IMR-90 (cell line): Measurements from ENCODE around the gene TSPEAR. TPM values are rescaled to one million over a fixed set of nuclear protein-coding genes. Genes with fewer than 3 reads are reported as not detected.

Source experiments
- ATAC-seq: fragments of 200-7000 bp; cut with Tn5 transposase; 2 replicates; pipeline ENCODE4 v1.9.1; 2020; ENCODE audit warnings: low read depth, mild to moderate bottlenecking, moderate library complexity
- BruUV-seq: library from RNA; stranded (reverse); fragments of 400-500 nt; replicated peaks from 2 replicates; lab custom pipeline; 2021; lab: Mats Ljungman, UMichigan
- CTCF ChIA-PET: fragments of 300-600 bp; formaldehyde crosslinking; extraction: SDS; loops from one replicate; lab custom pipeline; 2021; ENCODE audit warnings: antibody characterized with exemption; lab: Yijun Ruan, JAX
- POLR2A ChIA-PET: fragments of 300-600 bp; sonication (Branson Sonifier 250); formaldehyde crosslinking; loops from one replicate; lab custom pipeline; 2022; ENCODE audit warnings: antibody characterized with exemption; ENCODE audit not compliant: unreplicated experiment; lab: Charles Lee
- DNase-seq: peaks from one replicate; pipeline ENCODE4 v3.0.0; 2013
- H2AFZ ChIP-seq: replicated peaks from 2 replicates; pipeline ENCODE3; 2013; ENCODE audit warnings: low read length, mild to moderate bottlenecking; ENCODE audit not compliant: poor library complexity
- H2AK5ac ChIP-seq: 2 replicates; pipeline ENCODE4 v1.6.1; 2013; ENCODE audit warnings: low read depth, low read length, inconsistent platforms
- H2AK9ac ChIP-seq: replicated peaks from 2 replicates; pipeline ENCODE3; 2013; ENCODE audit warnings: mild to moderate bottlenecking, low read depth, low read length, moderate library complexity; ENCODE audit not compliant: poor library complexity
- H2BK120ac ChIP-seq: 2 replicates; pipeline ENCODE4 v1.6.1; 2013; ENCODE audit warnings: low read depth, low read length, inconsistent platforms
- H2BK15ac ChIP-seq: 3 replicates; pipeline ENCODE4 v1.6.1; 2013; ENCODE audit warnings: low read depth, low read length, inconsistent platforms
- H2BK20ac ChIP-seq: 2 replicates; pipeline ENCODE4 v1.6.1; 2013; ENCODE audit warnings: low read depth, mild to moderate bottlenecking, inconsistent platforms, low read length, moderate library complexity
- H2BK5ac ChIP-seq: 2 replicates; pipeline ENCODE4 v1.6.1; 2013; ENCODE audit warnings: mild to moderate bottlenecking, low read depth, low read length, inconsistent platforms; ENCODE audit not compliant: poor library complexity, severe bottlenecking
- H3K14ac ChIP-seq: replicated peaks from 2 replicates; pipeline ENCODE4 v1.6.1; 2013; ENCODE audit warnings: low read depth, low read length, inconsistent platforms
- H3K18ac ChIP-seq: 2 replicates; pipeline ENCODE4 v1.6.1; 2013; ENCODE audit warnings: low read depth, low read length, control low read depth
- H3K23ac ChIP-seq: 2 replicates; pipeline ENCODE4 v1.6.1; 2013; ENCODE audit warnings: low read depth, low read length, inconsistent platforms
- H3K27ac ChIP-seq: 2 replicates; pipeline ENCODE4 v1.5.1; 2013; ENCODE audit warnings: mild to moderate bottlenecking, control low read depth, low read length; ENCODE audit not compliant: insufficient read depth
- H3K27me3 ChIP-seq: 2 replicates; pipeline ENCODE4 v1.6.1; 2013; ENCODE audit warnings: low read length; ENCODE audit not compliant: control insufficient read depth, insufficient read depth
- H3K36me3 ChIP-seq: 2 replicates; pipeline ENCODE4 v1.6.1; 2013; ENCODE audit warnings: low read length, mixed read lengths; ENCODE audit not compliant: control insufficient read depth, insufficient read depth
- H3K4ac ChIP-seq: 2 replicates; pipeline ENCODE4 v1.6.1; 2013; ENCODE audit warnings: low read depth, low read length, inconsistent platforms
- H3K4me1 ChIP-seq: 2 replicates; pipeline ENCODE4 v1.6.1; 2013; ENCODE audit warnings: low read length, mixed read lengths; ENCODE audit not compliant: control insufficient read depth, insufficient read depth
- H3K4me2 ChIP-seq: 2 replicates; pipeline ENCODE4 v1.6.1; 2013; ENCODE audit warnings: low read depth, mild to moderate bottlenecking, control low read depth, low read length, moderate library complexity
- H3K4me3 ChIP-seq: 2 replicates; pipeline ENCODE4 v1.5.1; 2013; ENCODE audit warnings: low read depth, mild to moderate bottlenecking, control low read depth, low read length, moderate library complexity; ENCODE audit not compliant: insufficient read depth
- H3K56ac ChIP-seq: 2 replicates; pipeline ENCODE4 v1.6.1; 2013; ENCODE audit warnings: low read length, inconsistent platforms; ENCODE audit not compliant: insufficient read depth; ENCODE audit errors: extremely low read depth
- H3K79me1 ChIP-seq, 2 experiments: 2 replicates each; pipeline ENCODE4 v1.6.1; 2013; ENCODE audit warnings: low read length in 2 of 2, inconsistent platforms in 1 of 2, low read depth in 1 of 2
- H3K9ac ChIP-seq: 2 replicates; pipeline ENCODE4 v1.6.1; 2013; ENCODE audit warnings: low read depth, low read length, control low read depth
- H3K9me1 ChIP-seq: 2 replicates; pipeline ENCODE4 v1.6.1; 2013; ENCODE audit warnings: low read length, inconsistent platforms; ENCODE audit not compliant: insufficient read depth
- H3K9me3 ChIP-seq: 2 replicates; pipeline ENCODE4 v1.6.1; 2013; ENCODE audit warnings: low read length; ENCODE audit not compliant: control insufficient read depth, insufficient read depth
- H4K20me1 ChIP-seq: 2 replicates; pipeline ENCODE4 v1.6.1; 2013; ENCODE audit warnings: low read length, inconsistent platforms; ENCODE audit not compliant: insufficient read depth
- H4K5ac ChIP-seq: 2 replicates; pipeline ENCODE4 v1.6.1; 2013; ENCODE audit warnings: mild to moderate bottlenecking, low read depth, low read length, control low read depth
- H4K8ac ChIP-seq, 2 experiments: 2 replicates each; pipeline ENCODE4 v1.6.1; 2013; ENCODE audit warnings: low read depth in 2 of 2, low read length in 2 of 2, control low read depth in 1 of 2, inconsistent platforms in 1 of 2
- H4K91ac ChIP-seq: 2 replicates; pipeline ENCODE4 v1.6.1; 2013; ENCODE audit warnings: low read depth, low read length, inconsistent platforms; ENCODE audit not compliant: insufficient read depth
- BHLHE40 ChIP-seq: fragments of 150-350 bp; IDR thresholded peaks from 2 replicates; pipeline ENCODE4 v1.6.1; 2016; ENCODE audit warnings: mild to moderate bottlenecking, low read depth, low read length
- CEBPB ChIP-seq: IDR thresholded peaks from 2 replicates; pipeline ENCODE4 v1.6.1; 2012; ENCODE audit warnings: low read depth, low read length, improper control_type of control experiment
- CHD1 ChIP-seq: IDR thresholded peaks from 2 replicates; pipeline ENCODE4 v1.6.1; 2012; ENCODE audit warnings: low read depth, low read length, improper control_type of control experiment
- FOS ChIP-seq: fragments of 150-350 bp; IDR thresholded peaks from 2 replicates; pipeline ENCODE4 v1.6.1; 2016; ENCODE audit warnings: low read depth, low read length
- MAFK ChIP-seq: IDR thresholded peaks from 2 replicates; pipeline ENCODE4 v1.6.1; 2012; ENCODE audit warnings: low read depth, low read length, improper control_type of control experiment
- MAZ ChIP-seq: IDR thresholded peaks from 2 replicates; pipeline ENCODE4 v1.6.1; 2012; ENCODE audit warnings: low read depth, mild to moderate bottlenecking, low read length, improper control_type of control experiment, moderate library complexity, borderline replicate concordance
- MXI1 ChIP-seq: IDR thresholded peaks from 2 replicates; pipeline ENCODE4 v1.6.1; 2012; ENCODE audit warnings: low read depth, mild to moderate bottlenecking, low read length, moderate library complexity, borderline replicate concordance
- NFE2L2 ChIP-seq: fragments of 150-350 bp; IDR thresholded peaks from 2 replicates; pipeline ENCODE4 v1.6.1; 2016; ENCODE audit warnings: low read depth, mild to moderate bottlenecking, low read length
- POLR2A ChIP-seq: IDR thresholded peaks from 2 replicates; pipeline ENCODE4 v1.6.1; 2012; ENCODE audit warnings: mild to moderate bottlenecking, low read depth, low read length
- RAD21 ChIP-seq: IDR thresholded peaks from 2 replicates; pipeline ENCODE4 v1.6.1; 2012; ENCODE audit warnings: low read length, improper control_type of control experiment
- RCOR1 ChIP-seq: IDR thresholded peaks from 2 replicates; pipeline ENCODE4 v1.6.1; 2012; ENCODE audit warnings: mild to moderate bottlenecking, low read length, improper control_type of control experiment; ENCODE audit not compliant: insufficient replicate concordance
- RFX5 ChIP-seq: IDR thresholded peaks from 2 replicates; pipeline ENCODE4 v1.8.0; 2012; ENCODE audit warnings: low read depth, mild to moderate bottlenecking, low read length, moderate library complexity
- SMC3 ChIP-seq: fragments of 150-350 bp; IDR thresholded peaks from 2 replicates; pipeline ENCODE4 v1.6.1; 2016; ENCODE audit warnings: low read depth, mild to moderate bottlenecking, antibody characterized with exemption, low read length, moderate library complexity
- WGBS, 2 experiments: methylation state at CpG; one replicate each; pipeline versions ENCODE4 v1.1.5 to v1.1.7; 2013; ENCODE audit warnings: missing lambda C conversion rate in 2 of 2; ENCODE audit not compliant: insufficient read length in 1 of 2; ENCODE audit errors: extremely low coverage in 2 of 2; 5-methylcytosine and 5-hydroxymethylcytosine counted together
- dilution Hi-C: fragments of 300-500 bp; cut with HindIII; formaldehyde crosslinking; loops from one replicate; pipeline ENCODE4 v1.14.3; 2018; ENCODE audit warnings: low sequenced_read_pairs; ENCODE audit not compliant: unreplicated experiment
- in situ Hi-C: fragments of 300-500 bp; cut with MboI; formaldehyde crosslinking; loops from 3 replicates; pipeline ENCODE4 v1.14.3; 2019; ENCODE audit warnings: low sequenced_read_pairs, inconsistent platforms, mixed read lengths
- intact Hi-C: fragments of 100-400 bp; cut with micrococcal nuclease; formaldehyde crosslinking; loops from 2 replicates; pipeline ENCODE4 v1.10.0; 2022
- polyA plus RNA-seq, 3 experiments: library from polyadenylated mRNA; depleted of rRNA; stranded (reverse); fragments of >200 nt; gene quantifications; 2 replicates each; pipeline ENCODE4 v1.2.3, GENCODE V29; 2012; ENCODE audit warnings: low replicate concordance in 1 of 3
- total RNA-seq: library from RNA; depleted of rRNA; stranded (reverse); fragments of >200 nt; gene quantifications from 2 replicates; pipeline ENCODE4 v1.2.3, GENCODE V29; 2012
- TF ChIP-seq, protein P1 (sequence below): fragments of 150-350 bp; IDR thresholded peaks from 2 replicates; pipeline ENCODE4 v1.6.1; 2016; ENCODE audit warnings: low read depth, mild to moderate bottlenecking, low read length, moderate library complexity, borderline replicate concordance
- TF ChIP-seq, protein P2 (sequence below): conservative IDR thresholded peaks from 2 replicates; pipeline ENCODE4 v1.5.1; 2012; ENCODE audit warnings: mild to moderate bottlenecking, low read depth, low read length, improper control_type of control experiment
- TF ChIP-seq, protein P3 (sequence below): fragments of 150-350 bp; IDR thresholded peaks from 2 replicates; pipeline ENCODE4 v1.6.1; 2017; ENCODE audit warnings: mild to moderate bottlenecking, antibody characterized with exemption, low read length, low read depth

Gene TSPEAR
- total and polyA plus RNA-seq, 2 of the 4 experiments (the other 2 are of a cell fraction), result not detected

DNA sequence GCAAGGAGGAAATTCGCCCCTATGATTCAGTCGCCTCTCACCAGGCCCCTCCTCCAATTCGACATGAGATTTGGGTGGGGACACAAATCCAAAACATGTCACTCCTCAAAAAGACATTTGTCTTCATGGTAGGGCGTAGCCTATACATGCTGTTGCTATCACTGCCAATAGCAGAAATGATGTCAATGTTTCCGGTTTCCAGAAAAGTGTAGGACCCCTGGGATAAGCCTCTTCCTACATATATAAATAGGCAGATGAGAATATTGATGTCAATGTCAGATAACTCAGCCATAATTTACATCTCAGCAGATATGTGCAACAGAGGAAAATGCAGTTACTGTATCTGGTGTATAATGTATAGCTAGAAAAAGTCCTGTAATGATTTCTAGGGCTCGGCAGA is 239.4 kb downstream of the TSPEAR start:
- Histone ChIP-seq H2AFZ (no peak overlapping the region), H3K36me3 (no peaks in the 10 kb centered on the region), H3K23ac (no peak overlapping the region), H3K4me3 (no peak overlapping the region), H3K27ac (no peak overlapping the region), H3K79me1 (no peaks in the 10 kb centered on the region), H3K4me2 (no peak overlapping the region), H2BK20ac (no peak overlapping the region), H3K9ac (no peak overlapping the region), H2BK120ac (no peak overlapping the region), H4K5ac (no peak overlapping the region), H3K56ac (no peak overlapping the region), H3K27me3 (peaks cover 4% of the 10 kb centered on the region; the same call in 1 of the 2 replicates), H4K91ac (no peak overlapping the region), H2BK5ac (no peak overlapping the region), H3K4me1 (no peaks in the 10 kb centered on the region), H3K4ac (no peak overlapping the region), H3K14ac (no peak overlapping the region), H3K18ac (no peak overlapping the region), H3K9me1 (no peaks in the 10 kb centered on the region), H3K9me3 (peaks cover 2% of the 10 kb centered on the region; the same call in 1 of the 2 replicates), H2BK15ac (no peak overlapping the region), H4K20me1 (no peaks in the 10 kb centered on the region), H2AK9ac (no peak overlapping the region), H4K8ac (no peak overlapping the region), H2AK5ac (no peak overlapping the region)
- no peak for DNase-seq
- dilution Hi-C loops (no loop called here), in situ Hi-C loops (no loop called here), intact Hi-C loops (no loop called here)
- TF ChIP-seq BHLHE40 (no peak), MAFK (no peak), POLR2A (no peak), MXI1 (no peak), RCOR1 (no peak), CEBPB (no peak), NFE2L2 (no peak), RFX5 (no peak), FOS (no peak), MAZ (no peak), SMC3 (no peak), CHD1 (no peak), RAD21 (no peak)
- TF ChIP-seq, protein P1, sequence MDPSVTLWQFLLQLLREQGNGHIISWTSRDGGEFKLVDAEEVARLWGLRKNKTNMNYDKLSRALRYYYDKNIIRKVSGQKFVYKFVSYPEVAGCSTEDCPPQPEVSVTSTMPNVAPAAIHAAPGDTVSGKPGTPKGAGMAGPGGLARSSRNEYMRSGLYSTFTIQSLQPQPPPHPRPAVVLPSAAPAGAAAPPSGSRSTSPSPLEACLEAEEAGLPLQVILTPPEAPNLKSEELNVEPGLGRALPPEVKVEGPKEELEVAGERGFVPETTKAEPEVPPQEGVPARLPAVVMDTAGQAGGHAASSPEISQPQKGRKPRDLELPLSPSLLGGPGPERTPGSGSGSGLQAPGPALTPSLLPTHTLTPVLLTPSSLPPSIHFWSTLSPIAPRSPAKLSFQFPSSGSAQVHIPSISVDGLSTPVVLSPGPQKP, result no peak
- TF ChIP-seq, protein P2, sequence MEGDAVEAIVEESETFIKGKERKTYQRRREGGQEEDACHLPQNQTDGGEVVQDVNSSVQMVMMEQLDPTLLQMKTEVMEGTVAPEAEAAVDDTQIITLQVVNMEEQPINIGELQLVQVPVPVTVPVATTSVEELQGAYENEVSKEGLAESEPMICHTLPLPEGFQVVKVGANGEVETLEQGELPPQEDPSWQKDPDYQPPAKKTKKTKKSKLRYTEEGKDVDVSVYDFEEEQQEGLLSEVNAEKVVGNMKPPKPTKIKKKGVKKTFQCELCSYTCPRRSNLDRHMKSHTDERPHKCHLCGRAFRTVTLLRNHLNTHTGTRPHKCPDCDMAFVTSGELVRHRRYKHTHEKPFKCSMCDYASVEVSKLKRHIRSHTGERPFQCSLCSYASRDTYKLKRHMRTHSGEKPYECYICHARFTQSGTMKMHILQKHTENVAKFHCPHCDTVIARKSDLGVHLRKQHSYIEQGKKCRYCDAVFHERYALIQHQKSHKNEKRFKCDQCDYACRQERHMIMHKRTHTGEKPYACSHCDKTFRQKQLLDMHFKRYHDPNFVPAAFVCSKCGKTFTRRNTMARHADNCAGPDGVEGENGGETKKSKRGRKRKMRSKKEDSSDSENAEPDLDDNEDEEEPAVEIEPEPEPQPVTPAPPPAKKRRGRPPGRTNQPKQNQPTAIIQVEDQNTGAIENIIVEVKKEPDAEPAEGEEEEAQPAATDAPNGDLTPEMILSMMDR, result no peak
- TF ChIP-seq, protein P3, sequence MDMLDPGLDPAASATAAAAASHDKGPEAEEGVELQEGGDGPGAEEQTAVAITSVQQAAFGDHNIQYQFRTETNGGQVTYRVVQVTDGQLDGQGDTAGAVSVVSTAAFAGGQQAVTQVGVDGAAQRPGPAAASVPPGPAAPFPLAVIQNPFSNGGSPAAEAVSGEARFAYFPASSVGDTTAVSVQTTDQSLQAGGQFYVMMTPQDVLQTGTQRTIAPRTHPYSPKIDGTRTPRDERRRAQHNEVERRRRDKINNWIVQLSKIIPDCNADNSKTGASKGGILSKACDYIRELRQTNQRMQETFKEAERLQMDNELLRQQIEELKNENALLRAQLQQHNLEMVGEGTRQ, result no peak
- ATAC-seq, result no peak
- ChIA-PET POLR2A (no interaction called here), CTCF (interaction anchor here (1.1 kb wide), 1 partner anchor 12 kb away, joined by 3 read pairs; no protein-coding TSS in a partner anchor)
- no TSS peak for BruUV-seq
- WGBS, 2 experiments, result 67% methylated on average over 1 of the region's 6 CpGs; no CpG with 5 or more reads in 1 of the 2 experiments
